ENCODE measurements around the gene RNFT2.
A peak's percentile ranks its signal among the peaks of the same experiment; 100 is the strongest.

RNFT2 gene

DNA sequence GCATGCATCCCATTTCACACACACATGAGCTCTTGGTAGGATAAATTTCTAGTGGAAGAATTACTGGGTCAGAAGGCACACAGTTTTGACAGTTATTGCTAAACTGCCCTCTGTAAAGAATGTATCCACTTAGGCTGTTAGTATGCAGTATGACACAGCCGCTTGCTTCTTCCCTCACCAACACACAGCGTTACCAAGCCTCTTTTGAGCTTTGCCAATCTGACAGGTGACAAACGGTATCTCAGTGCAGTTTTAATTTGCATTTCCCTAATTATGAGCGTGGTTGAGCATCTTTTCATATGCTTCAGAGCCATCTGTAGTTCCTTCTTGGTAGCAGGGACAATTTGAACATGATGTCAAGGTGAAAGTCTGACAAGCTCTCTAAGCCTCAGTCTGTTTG is 100.2 kb downstream of the RNFT2 start:
- no peak for DNase-seq

DNA sequence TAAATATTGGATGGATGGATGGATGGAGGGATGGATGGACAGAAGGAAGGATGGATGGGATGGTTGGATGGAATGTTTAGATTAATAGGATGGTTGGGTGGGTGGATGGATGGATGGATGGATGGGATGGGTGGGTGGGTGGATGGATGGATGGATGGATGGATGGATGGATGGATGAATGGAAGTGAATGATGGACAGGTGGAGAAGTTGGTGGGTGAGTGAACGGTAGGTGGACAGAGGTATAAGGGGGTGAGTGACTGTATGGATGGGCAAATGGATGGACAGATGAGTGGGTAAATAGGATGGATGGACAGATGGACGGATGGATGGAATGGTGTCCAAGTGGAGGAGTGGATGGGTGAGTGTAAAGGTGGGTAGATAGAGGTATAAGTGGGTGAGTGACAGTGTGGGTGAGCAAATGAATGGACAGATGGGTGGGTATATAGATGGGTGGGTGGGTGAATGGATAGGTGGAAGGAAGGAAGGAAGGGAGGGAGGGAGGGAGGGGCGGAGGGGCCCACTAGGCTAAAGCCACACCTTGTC is 101.2 kb downstream of the RNFT2 start:
- DNase-seq: no peak

DNA sequence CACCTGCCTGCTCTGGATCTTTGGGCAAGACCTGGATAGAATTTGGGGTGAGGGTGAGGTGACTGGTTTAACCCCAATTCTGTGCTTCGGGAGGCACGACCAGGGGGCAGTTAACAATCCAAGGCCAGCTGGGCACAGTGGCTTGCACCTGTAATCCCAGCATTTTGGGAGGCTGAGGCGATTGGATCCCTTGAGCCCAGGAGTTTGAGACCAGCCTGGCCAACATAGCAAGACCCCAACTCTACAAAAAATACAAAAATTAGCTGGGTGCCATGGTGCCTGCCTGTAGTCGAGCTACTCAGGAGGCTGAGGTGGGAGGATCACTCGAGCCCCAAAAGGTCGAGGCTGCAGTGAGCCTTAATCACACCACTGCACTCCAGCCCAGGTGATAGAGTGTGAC is 105.0 kb downstream of the RNFT2 start:
- DNase-seq: no peak

DNA sequence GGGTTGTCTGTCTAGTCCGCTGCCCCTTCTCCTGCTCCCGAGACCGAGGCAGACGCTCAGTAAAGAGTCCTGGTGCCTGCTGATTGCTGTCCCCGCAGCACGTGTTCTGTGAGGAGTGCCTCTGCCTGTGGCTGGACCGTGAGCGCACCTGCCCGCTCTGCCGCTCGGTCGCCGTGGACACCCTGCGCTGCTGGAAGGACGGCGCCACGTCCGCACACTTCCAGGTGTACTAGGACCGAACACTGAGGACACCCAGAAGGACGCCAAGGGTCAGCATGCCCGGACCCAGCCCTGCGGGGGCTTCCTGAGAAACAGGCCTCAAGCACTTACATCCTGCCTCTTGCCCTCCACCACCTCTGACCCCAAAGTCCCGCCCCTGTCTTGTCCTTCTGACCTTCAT is 111.1 kb downstream of the RNFT2 start:
- DNase-seq: no peak

DNA sequence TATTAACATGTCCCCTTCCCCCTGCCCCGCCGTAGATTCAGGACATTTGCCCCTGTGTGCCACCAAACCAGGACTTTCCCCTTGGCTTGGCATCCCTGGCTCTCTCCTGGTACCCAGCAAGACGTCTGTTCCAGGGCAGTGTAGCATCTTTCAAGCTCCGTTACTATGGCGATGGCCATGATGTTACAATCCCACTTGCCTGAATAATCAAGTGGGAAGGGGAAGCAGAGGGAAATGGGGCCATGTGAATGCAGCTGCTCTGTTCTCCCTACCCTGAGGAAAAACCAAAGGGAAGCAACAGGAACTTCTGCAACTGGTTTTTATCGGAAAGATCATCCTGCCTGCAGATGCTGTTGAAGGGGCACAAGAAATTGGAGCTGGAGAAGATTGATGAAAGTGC is 114.2 kb downstream of the RNFT2 start:
- DNase-seq: no peak

DNA sequence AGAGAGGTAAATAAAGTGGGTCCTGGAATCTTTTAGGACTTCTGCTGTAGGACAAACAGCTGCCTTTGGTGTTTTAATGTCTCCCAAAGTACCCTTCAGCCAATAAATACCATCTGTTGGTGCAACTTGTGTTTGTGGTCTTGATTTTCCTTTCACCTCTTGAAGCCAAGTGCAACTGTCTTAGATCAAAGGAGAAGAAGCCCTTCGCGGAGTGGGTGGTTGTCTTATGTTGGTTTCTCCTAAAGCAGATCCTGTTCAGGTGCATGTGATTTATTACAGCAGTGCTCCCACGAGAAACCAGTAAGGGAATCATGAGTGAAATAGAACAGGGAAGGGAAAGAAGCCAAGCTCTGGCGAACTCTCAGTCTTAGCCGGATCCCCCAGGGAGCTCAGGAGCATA is 115.4 kb downstream of the RNFT2 start:
- no peak for DNase-seq

DNA sequence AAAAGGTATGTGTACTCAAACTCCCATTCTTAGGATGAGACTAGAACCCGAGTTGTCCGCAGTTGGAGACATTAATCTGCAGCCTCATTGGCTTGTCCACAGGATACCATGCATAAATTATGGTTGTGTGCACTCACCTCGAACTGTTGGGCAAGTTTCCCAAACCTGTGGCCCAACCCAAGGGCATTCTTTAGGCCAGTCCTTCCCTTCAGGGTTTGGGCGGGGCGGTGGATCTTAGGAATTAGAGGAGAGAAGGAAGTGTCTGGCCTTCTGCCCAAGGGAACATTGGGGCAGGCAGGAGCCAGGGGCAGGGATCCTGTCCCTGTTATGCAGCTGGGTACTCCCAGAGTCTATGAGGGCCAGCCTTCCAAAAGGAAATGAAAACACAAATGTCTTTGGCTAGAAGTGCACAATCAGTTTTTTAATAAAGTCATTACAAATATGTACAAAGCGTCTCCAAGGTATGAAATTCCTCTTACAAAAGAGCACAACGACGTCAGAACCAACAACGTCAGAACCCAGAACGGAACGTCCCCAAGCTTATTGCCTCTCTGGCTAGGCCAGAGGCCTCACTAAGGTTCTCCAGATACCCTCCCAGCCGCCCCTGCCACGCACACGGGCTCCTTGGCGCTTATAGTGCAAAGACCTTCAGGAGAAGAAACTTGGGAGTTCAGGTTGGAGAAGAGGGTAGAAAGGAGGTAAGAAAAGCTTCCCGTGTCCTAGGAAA is 117.8 kb downstream of the RNFT2 start:
- DNase-seq: no peak

DNA sequence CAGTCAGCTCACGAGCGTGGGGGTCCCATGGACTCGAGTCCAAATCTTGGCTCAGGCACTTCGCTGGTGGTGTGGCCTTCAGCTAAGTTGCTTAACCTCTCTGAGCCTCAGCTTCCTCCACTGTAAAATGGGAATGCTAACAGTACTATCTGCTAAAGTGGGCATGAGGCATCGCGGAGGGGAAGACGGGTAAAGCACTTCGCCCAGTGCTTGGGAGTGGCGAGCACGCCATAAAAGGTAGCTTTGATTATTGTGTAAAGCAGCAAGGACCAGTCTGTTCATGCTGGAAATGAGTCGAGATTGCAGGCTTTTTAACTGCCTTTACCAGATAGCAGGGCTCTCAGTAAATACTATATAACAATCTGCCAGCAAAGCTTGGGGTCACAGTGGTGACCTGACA is 118.6 kb downstream of the RNFT2 start:
- DNase-seq: no peak

DNA sequence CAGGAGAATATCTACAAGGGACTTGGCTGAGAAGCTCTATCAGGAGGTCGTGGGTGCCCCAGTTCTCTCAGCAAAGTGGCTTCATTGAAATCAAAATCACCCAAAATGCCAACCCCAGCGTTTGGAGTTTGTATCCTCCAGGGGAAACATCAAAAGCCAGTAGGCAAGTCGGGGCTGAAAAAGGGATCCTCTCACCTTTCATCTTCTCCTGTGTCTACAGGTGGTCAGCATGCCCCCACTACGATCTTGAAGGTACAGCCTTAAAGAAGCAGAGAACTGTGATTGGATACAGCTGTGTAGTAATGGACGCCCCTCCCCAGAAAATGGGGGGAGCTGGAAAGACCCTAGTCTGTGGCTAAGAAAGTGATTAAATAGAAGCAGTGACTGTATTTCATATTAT is 121.0 kb downstream of the RNFT2 start:
- no peak for DNase-seq

DNA sequence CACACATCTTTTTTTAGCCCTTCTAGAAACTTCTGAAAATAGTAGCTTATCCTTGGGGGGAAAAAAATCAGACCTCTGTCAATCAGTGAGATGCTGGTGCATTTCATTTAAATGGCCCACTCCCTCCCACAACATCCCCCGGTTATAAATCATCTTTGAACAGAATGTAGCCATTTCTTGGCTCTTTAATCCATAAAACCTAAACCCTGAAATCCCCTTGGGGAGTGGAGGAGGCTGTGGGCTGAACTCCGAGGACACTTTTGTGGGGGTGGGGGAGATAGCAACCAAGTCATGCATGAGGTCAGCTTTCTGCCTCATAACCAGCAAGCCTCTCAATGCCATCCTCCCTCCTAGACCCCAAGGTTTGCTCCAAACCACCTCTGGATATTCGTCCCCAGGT is 122.1 kb downstream of the RNFT2 start:
- no peak for DNase-seq

DNA sequence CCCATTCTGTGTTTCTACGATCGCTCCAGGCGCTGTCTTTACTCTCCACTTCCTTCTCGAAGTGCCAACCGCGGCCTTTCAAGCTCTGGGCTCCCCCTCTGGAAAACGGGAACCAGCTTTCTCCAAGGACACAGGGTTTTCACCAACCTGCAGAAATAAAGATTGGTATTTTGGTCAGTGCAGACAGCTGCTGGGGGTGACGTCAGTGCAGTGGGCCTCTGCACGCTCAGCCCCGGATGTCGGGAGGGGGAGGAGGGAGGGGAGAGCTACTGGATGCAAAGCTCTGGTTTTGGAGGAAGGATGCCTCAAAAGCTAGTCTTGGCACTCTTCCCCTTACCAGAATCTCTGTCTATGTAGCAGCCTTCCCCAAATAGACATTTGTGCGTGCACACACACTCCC is 123.2 kb downstream of the RNFT2 start:
- DNase-seq: peak; percentile 67

DNA sequence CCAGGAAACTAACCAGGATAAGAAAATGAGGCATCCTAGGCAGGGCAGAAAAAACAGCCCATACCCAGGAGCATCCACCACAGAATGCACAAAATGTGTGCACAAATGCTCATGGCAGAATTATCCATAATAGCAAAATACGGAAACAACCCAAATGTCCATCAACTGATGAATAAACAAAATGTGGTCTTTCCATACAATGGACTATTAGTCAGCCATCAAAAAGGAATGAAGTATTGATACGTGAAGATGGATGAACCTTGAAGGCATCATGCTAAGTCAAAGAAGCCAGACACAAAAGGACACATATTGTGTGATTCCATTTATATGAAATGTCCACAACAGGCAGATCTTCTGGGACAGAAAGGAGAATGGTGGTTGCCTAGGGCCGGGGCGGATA is 124.1 kb downstream of the RNFT2 start:
- no peak for DNase-seq

DNA sequence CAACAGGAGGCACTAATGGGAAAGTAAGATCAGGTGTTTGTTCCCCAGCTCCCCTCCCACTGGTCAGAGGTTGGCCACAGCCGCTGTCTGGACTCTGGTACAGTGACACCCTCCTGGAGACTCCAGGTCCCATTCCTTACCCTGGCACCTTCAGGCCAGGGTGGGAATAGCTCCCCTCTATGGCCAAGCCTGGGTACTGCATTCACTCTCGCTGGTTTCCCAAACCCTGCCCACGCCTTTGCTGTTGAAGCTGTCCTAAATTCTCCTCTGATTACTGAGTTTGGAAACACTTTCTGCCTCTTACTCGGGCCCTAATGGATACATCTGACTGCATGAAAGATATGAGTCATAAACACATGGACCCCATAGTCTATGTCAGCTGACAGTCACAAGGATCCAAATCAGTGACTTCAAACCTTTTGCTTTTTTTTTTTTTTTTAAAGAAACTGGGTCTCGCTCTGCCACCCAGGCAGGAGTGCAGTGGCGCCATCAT is 125.2 kb downstream of the RNFT2 start:
- DNase-seq: no peak

DNA sequence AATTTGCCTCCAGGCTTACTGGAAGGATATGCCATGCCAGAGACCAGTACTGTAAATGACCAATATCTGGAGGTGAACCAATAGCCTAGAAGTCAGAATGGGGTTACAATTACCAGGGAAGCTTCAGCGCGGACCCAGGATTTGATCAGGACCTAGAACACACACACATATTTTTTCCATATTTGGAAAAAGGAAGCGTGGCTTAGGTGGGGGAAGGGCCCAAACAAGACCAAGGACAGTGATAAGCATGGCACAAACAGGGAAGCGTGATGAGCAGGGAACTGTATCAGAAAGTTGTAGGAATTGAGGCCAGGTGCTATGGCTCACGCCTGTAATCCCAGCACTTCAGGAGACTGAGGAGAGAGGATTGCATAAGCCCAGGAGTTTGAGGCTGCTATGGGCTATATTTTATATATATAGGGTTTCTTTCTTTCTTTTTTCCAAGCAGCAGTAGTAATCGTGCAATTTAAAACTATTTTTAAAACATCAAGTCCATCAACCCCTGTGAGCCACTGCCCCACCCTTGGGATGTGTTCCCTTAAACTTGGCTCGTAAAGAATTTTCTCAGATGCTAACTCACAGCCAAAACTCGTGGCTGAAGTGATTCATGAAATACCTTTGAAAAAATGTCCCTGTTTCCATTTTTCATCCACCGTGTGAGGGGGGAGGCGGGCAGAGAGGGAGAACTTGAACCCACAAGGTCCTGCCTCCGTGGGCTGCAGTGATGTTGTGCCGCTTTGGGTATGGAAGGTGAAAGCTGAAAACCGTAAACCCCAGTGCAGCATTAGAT is 126.5 kb downstream of the RNFT2 start:
- DNase-seq: no peak

DNA sequence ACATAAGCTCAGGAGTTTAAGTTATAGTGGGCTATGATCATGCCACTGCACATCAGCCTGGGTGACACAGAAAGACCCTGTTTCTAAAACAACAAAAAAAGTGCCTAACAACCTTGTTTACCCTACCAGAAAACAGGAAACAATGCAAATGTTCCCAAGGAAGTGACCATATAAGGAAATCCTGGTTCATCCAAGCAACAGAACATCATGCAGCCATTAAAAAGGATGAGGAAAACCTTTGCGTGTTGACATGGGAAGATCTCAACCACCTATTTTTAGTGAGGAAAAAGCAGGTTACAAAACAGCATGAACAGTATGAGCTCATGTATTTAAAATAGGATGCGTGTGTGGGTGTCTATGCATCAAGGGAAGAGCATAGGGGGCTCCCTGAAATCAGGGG is 129.4 kb downstream of the RNFT2 start:
- DNase-seq: no peak

DNA sequence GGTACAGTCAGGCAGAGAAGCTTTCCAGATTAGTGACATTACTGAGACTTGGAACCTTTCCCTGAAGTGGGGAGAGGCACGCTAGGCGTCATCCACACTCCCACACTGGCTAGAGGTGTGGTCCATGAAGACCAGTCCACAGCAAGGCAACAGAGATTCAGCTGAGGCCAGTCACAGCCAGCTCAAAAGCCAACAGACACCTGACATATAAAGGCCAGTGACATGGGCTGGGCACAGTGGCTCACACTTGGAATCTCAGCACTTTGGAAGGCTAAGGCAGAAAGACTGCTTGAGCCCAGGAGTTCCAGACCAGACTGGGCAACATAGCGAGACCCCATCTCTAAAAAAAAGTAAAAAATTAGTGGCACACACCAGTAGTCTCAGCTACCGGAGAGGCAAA is 132.2 kb downstream of the RNFT2 start:
- no peak for DNase-seq

DNA sequence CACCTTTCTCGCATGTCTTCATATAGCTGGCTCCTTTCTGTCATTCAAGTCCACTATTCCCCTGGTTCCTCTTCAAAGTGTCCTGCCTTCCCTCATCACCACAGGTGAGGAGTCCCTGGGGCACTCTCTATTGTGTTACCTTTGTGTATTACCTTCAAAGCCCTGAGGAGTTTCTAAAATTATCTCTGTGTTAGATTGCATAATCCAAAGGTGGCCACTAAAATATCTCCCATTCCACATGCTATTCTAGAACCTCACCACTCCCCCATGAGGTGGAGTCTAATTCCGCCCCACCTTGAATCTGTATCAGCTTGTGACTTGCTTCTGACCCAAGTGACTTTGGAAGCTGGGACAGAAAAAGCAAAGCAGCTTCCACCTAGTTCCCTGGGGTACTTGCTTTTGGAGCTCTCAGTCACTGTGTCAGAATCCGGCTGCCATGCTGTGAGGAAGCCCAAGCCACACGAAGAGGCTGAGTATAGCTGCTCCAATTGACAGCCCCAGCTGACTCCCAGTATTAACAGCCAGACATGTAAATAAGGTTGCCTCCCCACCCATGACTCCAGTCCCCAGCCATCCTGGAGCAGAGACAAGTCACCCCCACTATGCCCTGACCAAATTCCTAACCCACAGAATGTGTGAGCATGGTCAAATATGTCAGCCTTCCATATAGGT is 136.3 kb downstream of the RNFT2 start:
- DNase-seq: no peak

DNA sequence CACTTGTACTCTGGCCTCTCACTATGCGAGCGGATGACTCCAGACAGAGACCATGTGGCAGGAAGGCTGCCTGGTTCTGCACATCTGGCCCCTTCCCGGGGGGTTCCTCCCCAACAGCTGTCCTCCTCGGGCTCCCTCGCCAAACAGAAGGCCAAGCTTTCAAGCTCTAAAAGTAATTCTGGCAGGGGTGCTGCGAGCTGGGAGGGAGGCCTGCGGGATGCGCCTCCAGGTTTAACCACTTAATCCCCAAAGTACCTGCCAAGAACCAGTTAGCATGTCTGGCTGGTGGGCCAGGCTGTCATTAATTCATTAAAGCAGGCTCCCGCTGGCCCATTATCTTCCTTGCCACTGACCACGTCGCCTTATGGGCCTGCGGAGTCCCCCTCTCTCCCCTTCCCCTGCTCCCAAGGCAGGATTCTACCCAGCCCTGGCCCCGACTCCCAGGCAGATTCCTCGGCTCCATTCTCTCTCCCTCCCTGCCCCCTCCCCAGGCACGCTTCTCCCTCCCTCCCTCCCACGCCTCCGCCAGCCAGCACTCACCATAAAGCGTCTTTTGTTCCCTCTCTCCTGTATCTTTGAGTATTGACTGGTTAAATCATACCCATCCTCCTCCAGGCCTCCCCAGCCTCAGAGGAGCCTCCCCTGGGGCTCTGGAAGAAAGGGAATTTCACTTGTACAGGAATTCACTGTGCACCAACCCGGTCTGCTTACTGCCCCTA is 138.2 kb downstream of the RNFT2 start:
- peak; percentile 77 for DNase-seq

DNA sequence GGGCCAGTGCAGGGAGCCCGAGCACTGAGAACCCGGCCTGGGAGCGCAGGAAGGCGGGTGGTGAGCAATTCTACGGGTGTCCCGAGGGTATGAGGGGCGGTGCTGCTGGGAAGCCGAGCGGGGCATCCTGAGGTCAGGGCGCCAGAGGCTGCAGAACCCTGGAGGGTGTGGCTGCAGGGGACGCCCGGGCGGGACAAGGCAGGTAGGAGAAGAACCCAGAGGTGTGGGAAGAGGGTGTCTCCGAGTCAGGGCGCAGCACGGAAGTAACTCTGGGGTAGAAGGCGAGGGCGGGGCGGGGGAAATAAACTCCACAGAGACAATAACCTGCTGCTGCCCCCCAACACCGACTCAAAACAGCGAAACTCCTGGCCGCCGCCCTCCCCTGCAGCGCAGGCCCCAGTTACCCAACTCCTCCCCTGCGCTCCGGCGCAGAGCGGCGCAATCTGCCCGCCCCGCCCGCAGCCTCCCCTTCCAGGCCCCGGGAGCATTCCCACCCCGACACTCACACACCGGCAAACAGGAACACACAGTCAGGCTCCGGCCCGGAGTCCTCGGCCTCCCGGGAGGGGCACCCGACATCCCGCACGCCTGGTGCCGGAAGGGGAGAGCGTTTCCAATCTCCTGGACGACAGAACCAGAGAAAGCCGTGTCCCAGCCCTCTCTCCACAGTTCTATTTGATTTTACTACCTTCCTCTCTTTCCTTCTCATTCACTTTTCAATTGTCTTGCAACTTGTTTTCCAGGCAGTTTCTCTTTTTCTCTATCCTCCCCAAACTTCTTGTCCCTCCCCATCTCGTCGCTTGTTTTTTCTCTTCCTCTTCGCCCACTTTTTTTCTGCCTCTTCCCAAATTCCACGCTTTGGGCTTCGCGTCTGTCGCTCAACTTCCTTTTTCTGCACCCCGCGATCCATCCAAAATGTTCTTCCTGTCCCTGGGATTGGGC is 140.7 kb downstream of the RNFT2 start:
- peak; percentile 44 for DNase-seq

DNA sequence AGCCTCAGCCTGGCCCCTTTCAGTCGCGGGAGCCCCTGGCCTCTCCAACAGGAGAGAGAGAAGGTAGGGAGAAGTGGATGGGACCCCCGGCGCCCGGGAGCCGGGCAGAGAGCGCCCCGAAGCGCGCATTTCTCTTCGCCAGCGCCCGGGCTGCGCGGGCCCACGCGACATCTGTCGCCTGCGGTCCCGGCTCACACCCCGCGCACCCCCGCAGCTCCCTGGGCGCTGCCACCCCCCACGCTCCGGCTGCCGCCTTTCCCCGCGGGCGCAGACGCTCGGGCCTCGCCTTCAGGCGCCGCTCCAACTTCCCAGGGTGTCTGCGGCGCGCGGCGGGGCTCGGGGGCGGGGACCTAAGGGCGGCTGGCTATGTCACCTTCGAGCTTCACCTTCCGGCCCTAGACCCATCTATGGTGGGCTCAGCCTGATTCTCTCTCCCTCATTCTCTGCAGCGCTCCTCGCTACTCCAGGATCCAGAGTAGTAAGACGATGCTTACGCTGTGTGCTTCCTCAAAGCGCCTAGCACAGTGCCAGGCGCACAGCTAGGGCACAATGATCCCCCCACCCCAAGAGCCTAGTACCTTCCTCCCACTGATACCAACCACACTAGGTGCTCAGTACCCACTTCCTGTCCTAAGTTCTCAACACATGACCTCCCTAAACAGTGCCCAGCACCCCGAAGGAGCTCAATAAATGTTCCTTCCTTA is 141.5 kb downstream of the RNFT2 start:
- no peak for DNase-seq

DNA sequence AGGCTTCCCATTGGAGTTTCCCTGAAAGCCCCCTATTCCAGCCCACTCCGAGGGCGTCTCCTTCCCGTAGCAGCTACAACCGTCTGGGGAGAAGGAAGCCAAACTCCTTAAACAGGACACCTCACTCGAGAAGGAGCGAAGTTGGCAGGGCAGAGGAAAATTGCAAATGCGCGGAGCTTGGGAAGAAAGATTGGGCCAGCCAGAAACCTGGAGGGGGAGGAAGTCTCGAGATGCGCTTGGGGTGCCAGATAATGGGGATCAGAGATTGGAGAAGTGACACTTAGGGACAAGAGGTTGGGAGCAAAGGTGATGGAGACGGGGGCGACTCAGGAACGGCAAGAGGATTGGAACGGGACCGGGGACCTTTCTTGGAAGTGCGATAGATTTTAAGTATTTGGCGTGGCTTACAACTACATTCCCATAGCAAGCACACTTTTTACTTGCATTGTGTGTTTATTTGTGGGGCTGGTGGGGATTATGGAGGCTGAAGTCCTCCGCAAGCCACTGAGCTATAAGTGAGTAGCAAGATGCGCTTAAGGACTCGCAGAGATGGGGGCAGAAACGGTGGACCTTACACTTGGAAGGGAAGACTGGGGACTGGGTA is 142.2 kb downstream of the RNFT2 start:
- no peak for DNase-seq

Data from right forelimb (tissue), 1 donor.